Smooth muscle cell (in vitro differentiated cells): ENCODE results near the gene ATF6. TPM values are rescaled to one million over a fixed set of nuclear protein-coding genes. Genes with fewer than 3 reads are reported as not detected.

ENCODE experiments used
- DNase-seq: peaks from one replicate; lab custom pipeline; 2025; ENCODE audit not compliant: unreplicated experiment; lab: John Stamatoyannopoulos, UW
- H2AFZ ChIP-seq: fragments of 200-600 bp; sonication (generic); 2 replicates; pipeline ENCODE4 v1.6.0; 2016; ENCODE audit warnings: antibody characterized with exemption, low read depth, mild to moderate bottlenecking
- H3F3A ChIP-seq: fragments of 200-600 bp; sonication (generic); 2 replicates; pipeline ENCODE4 v1.6.0; 2017; ENCODE audit warnings: antibody characterized with exemption, low read depth
- H3K27ac ChIP-seq: fragments of 200-600 bp; sonication (generic); 2 replicates; pipeline ENCODE4 v1.5.1; 2016; ENCODE audit warnings: low read depth, mild to moderate bottlenecking
- H3K27me3 ChIP-seq: fragments of 200-600 bp; sonication (generic); 2 replicates; pipeline ENCODE4 v1.6.1; 2016; ENCODE audit warnings: low read depth, mild to moderate bottlenecking
- H3K36me3 ChIP-seq: fragments of 200-600 bp; sonication (generic); 2 replicates; pipeline ENCODE4 v1.5.1; 2016; ENCODE audit warnings: low read depth
- H3K4me1 ChIP-seq: fragments of 200-600 bp; sonication (generic); 2 replicates; pipeline ENCODE4 v1.5.1; 2016; ENCODE audit warnings: low read depth
- H3K4me2 ChIP-seq: fragments of 200-600 bp; sonication (generic); 2 replicates; pipeline ENCODE4 v1.6.0; 2016; ENCODE audit warnings: mild to moderate bottlenecking
- H3K4me3 ChIP-seq: fragments of 200-600 bp; sonication (generic); 2 replicates; pipeline ENCODE4 v1.5.1; 2016; ENCODE audit warnings: mild to moderate bottlenecking
- H3K79me2 ChIP-seq: fragments of 200-600 bp; sonication (generic); 2 replicates; pipeline ENCODE4 v1.6.0; 2016; ENCODE audit warnings: low read depth, mild to moderate bottlenecking
- H3K9ac ChIP-seq: fragments of 200-600 bp; sonication (generic); 2 replicates; pipeline ENCODE4 v1.6.0; 2016; ENCODE audit warnings: low read depth
- H3K9me3 ChIP-seq: fragments of 200-600 bp; sonication (generic); replicated peaks from 2 replicates; pipeline ENCODE4 v1.5.1; 2016; ENCODE audit warnings: low read depth
- H4K20me1 ChIP-seq: fragments of 200-600 bp; sonication (generic); 2 replicates; pipeline ENCODE4 v1.6.0; 2016; ENCODE audit warnings: low read depth
- WGBS: methylation state at CpG from one replicate; pipeline ENCODE4 v1.1.7; 2016; ENCODE audit warnings: low lambda C conversion rate; 5-methylcytosine and 5-hydroxymethylcytosine counted together
- polyA plus RNA-seq: library from polyadenylated mRNA; unstranded; fragments of >200 nt; fragmentation: Nextera tagmentation; extraction: Ambion mirVana; gene quantifications from 2 replicates; pipeline ENCODE4 v1.2.1, GENCODE V29; 2016
- small RNA-seq: library from RNA; depleted of rRNA; stranded (forward); fragments of <200 nt; gene quantifications from one replicate; pipeline ENCODE3, GENCODE V24; 2014
- total RNA-seq: library from RNA; depleted of rRNA; stranded (reverse); fragments of >200 nt; gene quantifications from 2 replicates; pipeline ENCODE4 v1.2.3, GENCODE V29; 2014
- TF ChIP-seq, protein P1 (sequence below): fragments of 200-600 bp; sonication (generic); IDR thresholded peaks from 2 replicates; pipeline ENCODE4 v1.5.1; 2017; ENCODE audit warnings: borderline replicate concordance, mild to moderate bottlenecking, antibody characterized with exemption; ENCODE audit not compliant: insufficient read depth, poor library complexity, severe bottlenecking

Gene ATF6
- total and polyA plus RNA-seq, 2 experiments from 2014 or later = 7.8 to 22.9 TPM

DNA sequence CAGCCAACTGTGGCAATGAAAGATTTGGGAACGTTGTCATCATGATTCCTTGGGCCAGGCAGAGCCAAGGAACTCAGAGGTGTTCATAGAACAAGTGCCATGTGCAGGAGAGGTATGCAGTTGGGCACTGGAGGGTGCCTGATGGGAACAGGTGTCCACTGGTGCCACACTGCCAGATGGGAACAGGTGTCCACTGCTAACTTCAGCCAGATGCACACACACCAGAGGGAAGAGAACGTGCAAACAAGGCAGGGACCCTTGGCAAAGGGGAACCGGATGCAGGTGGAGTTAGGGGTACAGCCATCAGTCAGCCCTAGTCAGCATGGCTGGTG lies 244.0 kb downstream of the ATF6 start:
- H3K27me3 ChIP-seq = no peaks in the 10 kb centered on the region
- no peaks in the 10 kb centered on the region for H3F3A ChIP-seq
- H3K9ac ChIP-seq = no peak overlapping the region
- TF ChIP-seq, protein P1, sequence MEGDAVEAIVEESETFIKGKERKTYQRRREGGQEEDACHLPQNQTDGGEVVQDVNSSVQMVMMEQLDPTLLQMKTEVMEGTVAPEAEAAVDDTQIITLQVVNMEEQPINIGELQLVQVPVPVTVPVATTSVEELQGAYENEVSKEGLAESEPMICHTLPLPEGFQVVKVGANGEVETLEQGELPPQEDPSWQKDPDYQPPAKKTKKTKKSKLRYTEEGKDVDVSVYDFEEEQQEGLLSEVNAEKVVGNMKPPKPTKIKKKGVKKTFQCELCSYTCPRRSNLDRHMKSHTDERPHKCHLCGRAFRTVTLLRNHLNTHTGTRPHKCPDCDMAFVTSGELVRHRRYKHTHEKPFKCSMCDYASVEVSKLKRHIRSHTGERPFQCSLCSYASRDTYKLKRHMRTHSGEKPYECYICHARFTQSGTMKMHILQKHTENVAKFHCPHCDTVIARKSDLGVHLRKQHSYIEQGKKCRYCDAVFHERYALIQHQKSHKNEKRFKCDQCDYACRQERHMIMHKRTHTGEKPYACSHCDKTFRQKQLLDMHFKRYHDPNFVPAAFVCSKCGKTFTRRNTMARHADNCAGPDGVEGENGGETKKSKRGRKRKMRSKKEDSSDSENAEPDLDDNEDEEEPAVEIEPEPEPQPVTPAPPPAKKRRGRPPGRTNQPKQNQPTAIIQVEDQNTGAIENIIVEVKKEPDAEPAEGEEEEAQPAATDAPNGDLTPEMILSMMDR = no peak
- H2AFZ ChIP-seq = no peak overlapping the region
- 96% methylated on average over 3 of the region's 3 CpGs for WGBS
- no peaks in the 10 kb centered on the region for H3K9me3 ChIP-seq
- H3K4me1 ChIP-seq = no peaks in the 10 kb centered on the region
- H3K4me3 ChIP-seq = no peak overlapping the region
- no peaks in the 10 kb centered on the region for H3K79me2 ChIP-seq
- H3K36me3 ChIP-seq = no peaks in the 10 kb centered on the region
- H3K27ac ChIP-seq = no peak overlapping the region
- DNase-seq = no peak
- H3K4me2 ChIP-seq = no peak overlapping the region
- H4K20me1 ChIP-seq = no peaks in the 10 kb centered on the region

DNA sequence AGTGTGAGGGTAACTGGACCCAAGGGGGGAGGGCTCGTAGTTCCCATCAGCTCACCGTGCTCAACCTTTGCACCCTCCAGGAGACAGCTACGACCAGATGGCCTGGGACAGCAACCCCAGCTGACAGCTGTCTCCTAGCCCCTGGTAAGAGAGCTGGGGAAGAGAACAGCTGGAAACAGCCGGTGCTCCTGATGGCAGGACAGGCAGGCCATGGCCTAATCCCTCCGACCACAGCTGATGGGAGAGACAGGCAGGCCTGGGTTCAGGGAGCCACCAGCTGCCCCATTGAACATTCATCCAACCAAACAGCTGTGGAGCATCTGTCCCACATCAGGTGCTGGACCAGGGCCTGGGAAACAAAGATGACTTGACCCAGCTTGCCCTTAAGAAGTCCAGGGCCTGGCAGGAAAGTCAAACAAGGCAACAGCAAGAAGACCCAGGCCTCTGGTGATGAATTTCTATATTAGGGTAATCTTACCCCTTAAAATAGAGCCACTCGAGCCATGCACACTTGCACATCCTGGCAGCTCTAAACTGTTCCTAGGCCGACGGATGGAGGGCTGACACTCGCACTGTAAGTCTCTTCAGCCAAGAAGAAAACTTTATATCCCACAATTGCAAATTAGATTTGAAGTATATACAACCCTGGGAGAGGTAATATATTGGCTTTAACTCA lies 245.4 kb downstream of the ATF6 start:
- Histone ChIP-seq H3K9ac (no peak overlapping the region), H3K79me2 (no peaks in the 10 kb centered on the region), H3K36me3 (no peaks in the 10 kb centered on the region), H3F3A (no peaks in the 10 kb centered on the region), H3K4me2 (no peak overlapping the region), H3K9me3 (no peaks in the 10 kb centered on the region), H2AFZ (no peak overlapping the region), H3K4me3 (no peak overlapping the region), H3K27me3 (no peaks in the 10 kb centered on the region), H3K27ac (no peak overlapping the region), H4K20me1 (no peaks in the 10 kb centered on the region), H3K4me1 (no peaks in the 10 kb centered on the region)
- DNase-seq = no peak
- WGBS = 87% methylated on average over 9 of the region's 9 CpGs
- TF ChIP-seq, protein P1 = no peak

DNA sequence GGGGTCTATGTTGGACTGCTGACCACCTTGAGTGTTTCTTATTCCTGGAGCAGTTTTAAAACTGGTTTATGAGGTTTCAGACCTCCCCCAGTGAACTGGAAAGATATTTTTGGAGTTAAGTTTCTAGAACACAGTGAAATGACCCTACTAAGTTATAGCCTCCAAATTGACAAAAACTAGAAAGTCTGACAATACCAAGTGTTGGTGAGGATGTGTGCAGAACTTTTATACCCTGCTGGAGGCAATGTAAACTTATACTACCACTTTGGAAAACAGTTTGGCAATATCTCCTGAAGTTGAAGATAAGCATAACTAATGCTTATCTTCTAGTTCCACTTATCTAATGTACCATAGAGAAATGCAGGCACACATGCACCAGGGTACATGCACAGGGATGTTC lies 247.2 kb downstream of the ATF6 start:
- Histone ChIP-seq H3K9ac (no peak overlapping the region), H3F3A (no peaks in the 10 kb centered on the region), H3K9me3 (no peaks in the 10 kb centered on the region), H3K79me2 (no peaks in the 10 kb centered on the region), H3K36me3 (no peaks in the 10 kb centered on the region), H3K27ac (no peak overlapping the region), H2AFZ (no peak overlapping the region), H4K20me1 (no peaks in the 10 kb centered on the region), H3K4me3 (no peak overlapping the region), H3K4me1 (no peaks in the 10 kb centered on the region), H3K4me2 (no peak overlapping the region), H3K27me3 (no peaks in the 10 kb centered on the region)
- TF ChIP-seq, protein P1 = no peak
- no peak for DNase-seq

Small RNA genes within 50 kb of the gene (small RNA-seq; reads per million reads assigned to genes)
- gene RN7SL466P = not detected

Other genes with a start within 250 kb of the ATF6 start
- 0.18 and 0.81 TPM in 2 replicates for gene HSPA6, start 241.8 kb upstream of the ATF6 start, total RNA-seq
- 0.14 and 0.45 TPM in 2 replicates for gene HSPA6, start 241.8 kb upstream of the ATF6 start, polyA plus RNA-seq
- gene FCGR3A, start 216.5 kb upstream of the ATF6 start, total RNA-seq = not detected in 2 replicates
- gene FCGR3A, start 216.5 kb upstream of the ATF6 start, polyA plus RNA-seq = 0.09 TPM in 1 of 2 replicates, not detected in the other
- gene FCGR3B, start 135.1 kb upstream of the ATF6 start, total RNA-seq = 1.5 TPM in 1 of 2 replicates, not detected in the other
- 1.8 TPM in 1 of 2 replicates, not detected in the other for gene FCGR3B, start 135.1 kb upstream of the ATF6 start, polyA plus RNA-seq
- gene FCGR2B, start 103.2 kb upstream of the ATF6 start, total RNA-seq = not detected in 2 replicates
- gene FCGR2B, start 103.2 kb upstream of the ATF6 start, polyA plus RNA-seq = not detected in 2 replicates
- gene FCRLA, start 59.1 kb upstream of the ATF6 start, total RNA-seq = 0.40 TPM in 1 of 2 replicates, not detected in the other
- 0.35 TPM in 1 of 2 replicates, not detected in the other for gene FCRLA, start 59.1 kb upstream of the ATF6 start, polyA plus RNA-seq
- 0.31 and 0.99 TPM in 2 replicates for gene FCRLB, start 44.8 kb upstream of the ATF6 start, total RNA-seq
- gene FCRLB, start 44.8 kb upstream of the ATF6 start, polyA plus RNA-seq = 0.12 and 0.50 TPM in 2 replicates
- 39.3 and 45.7 TPM in 2 replicates for gene DUSP12, start 16.5 kb upstream of the ATF6 start, total RNA-seq
- 39.2 and 41.8 TPM in 2 replicates for gene DUSP12, start 16.5 kb upstream of the ATF6 start, polyA plus RNA-seq